K562 (cell line): ENCODE measurements around the gene CDCP1. TPM values are rescaled to one million over a fixed set of nuclear protein-coding genes. Genes with fewer than 3 reads are reported as not detected.

Experiments
- CHD2 ChIP-seq: IDR thresholded peaks from 2 replicates; pipeline ENCODE4 v1.6.1; 2011; ENCODE audit warnings: low read depth, low read length
- DACH1 ChIP-seq: fragments of 450-650 bp; IDR thresholded peaks from 2 replicates; pipeline ENCODE4 v1.6.1; 2018; ENCODE audit not compliant: partially characterized antibody
- HINFP ChIP-seq: fragments of 450-650 bp; conservative IDR thresholded peaks from 2 replicates; pipeline ENCODE4 v1.6.1; 2016; ENCODE audit warnings: missing genetic modification characterization, low read depth, mild to moderate bottlenecking, control low read depth, missing compliant biosample characterization
- KAT8 ChIP-seq: fragments of 450-650 bp; IDR thresholded peaks from 2 replicates; pipeline ENCODE4 v1.6.1; 2016; ENCODE audit warnings: low read depth, mild to moderate bottlenecking
- THRA ChIP-seq: fragments of 450-650 bp; IDR thresholded peaks from 2 replicates; pipeline ENCODE4 v1.6.1; 2017; ENCODE audit warnings: mild to moderate bottlenecking, moderate library complexity
- USF1 ChIP-seq: sonication (generic); formaldehyde crosslinking; IDR thresholded peaks from 2 replicates; pipeline ENCODE4 v1.9.0; 2022; ENCODE audit warnings: mild to moderate bottlenecking, missing genetic modification reagents
- ZKSCAN1 ChIP-seq: fragments of 150-350 bp; IDR thresholded peaks from 2 replicates; pipeline ENCODE4 v1.6.1; 2016; ENCODE audit warnings: low read depth, low read length
- ZNF57 ChIP-seq: fragments of 450-650 bp; formaldehyde crosslinking; IDR thresholded peaks from 2 replicates; pipeline ENCODE4 v1.4.0; 2020; ENCODE audit warnings: mild to moderate bottlenecking, moderate library complexity
- ZNF644 ChIP-seq: fragments of 200-800 bp; sonication (Bioruptor generic); IDR thresholded peaks from 2 replicates; pipeline ENCODE4 v1.6.1; 2016; ENCODE audit warnings: low read depth, missing genetic modification characterization, missing compliant biosample characterization
- polyA plus RNA-seq, 8 experiments: library from polyadenylated mRNA; depleted of rRNA in 4 of 8; stranded (reverse) in 5 of 8; unstranded in 3 of 8; fragments of >200 nt; fragmentation: Nextera tagmentation in 2 of 8; fragmentation: Illumina TruSeq in 1 of 8; extraction: Ambion mirVana in 2 of 8; extraction: Trizol in 1 of 8; gene quantifications; 2 replicates each; pipeline versions ENCODE4 v1.2.1 to v1.2.3, GENCODE V29; 2011 to 2014; ENCODE audit warnings: inconsistent platforms in 1 of 8, missing spikeins in 1 of 8
- total RNA-seq, 7 experiments: library from RNA; depleted of rRNA in 6 of 7; stranded (reverse); fragments of >200 nt in 6 of 7; fragmentation: Illumina TruSeq in 2 of 7; extraction: Trizol in 2 of 7; gene quantifications; 2 replicates each; pipeline versions ENCODE4 v1.2.1 to v1.2.3, GENCODE V29; 2011 to 2021; ENCODE audit warnings: low replicate concordance in 1 of 7
- TF ChIP-seq, protein P1 (sequence below): fragments of 250-450 bp; sonication (Bioruptor Pico); IDR thresholded peaks from 2 replicates; pipeline ENCODE4 v1.8.0; 2021; ENCODE audit warnings: moderate library complexity, mild to moderate bottlenecking, inconsistent platforms
- TF ChIP-seq, protein P2 (sequence below), 2 experiments: IDR thresholded peaks in 1 of 2; conservative IDR thresholded peaks in 1 of 2; 2 replicates each; pipeline ENCODE4 v1.6.1; 2016; ENCODE audit warnings: low read depth in 2 of 2, mild to moderate bottlenecking in 1 of 2, missing compliant biosample characterization in 1 of 2, missing genetic modification characterization in 1 of 2, moderate library complexity in 1 of 2

CDCP1 gene
- total and polyA plus RNA-seq, 9 of the 15 experiments (the other 6 are each of a cell fraction or from before 2014, with no cell fraction given) = 3.9 to 16.4 (median 5.2) TPM

DNA sequence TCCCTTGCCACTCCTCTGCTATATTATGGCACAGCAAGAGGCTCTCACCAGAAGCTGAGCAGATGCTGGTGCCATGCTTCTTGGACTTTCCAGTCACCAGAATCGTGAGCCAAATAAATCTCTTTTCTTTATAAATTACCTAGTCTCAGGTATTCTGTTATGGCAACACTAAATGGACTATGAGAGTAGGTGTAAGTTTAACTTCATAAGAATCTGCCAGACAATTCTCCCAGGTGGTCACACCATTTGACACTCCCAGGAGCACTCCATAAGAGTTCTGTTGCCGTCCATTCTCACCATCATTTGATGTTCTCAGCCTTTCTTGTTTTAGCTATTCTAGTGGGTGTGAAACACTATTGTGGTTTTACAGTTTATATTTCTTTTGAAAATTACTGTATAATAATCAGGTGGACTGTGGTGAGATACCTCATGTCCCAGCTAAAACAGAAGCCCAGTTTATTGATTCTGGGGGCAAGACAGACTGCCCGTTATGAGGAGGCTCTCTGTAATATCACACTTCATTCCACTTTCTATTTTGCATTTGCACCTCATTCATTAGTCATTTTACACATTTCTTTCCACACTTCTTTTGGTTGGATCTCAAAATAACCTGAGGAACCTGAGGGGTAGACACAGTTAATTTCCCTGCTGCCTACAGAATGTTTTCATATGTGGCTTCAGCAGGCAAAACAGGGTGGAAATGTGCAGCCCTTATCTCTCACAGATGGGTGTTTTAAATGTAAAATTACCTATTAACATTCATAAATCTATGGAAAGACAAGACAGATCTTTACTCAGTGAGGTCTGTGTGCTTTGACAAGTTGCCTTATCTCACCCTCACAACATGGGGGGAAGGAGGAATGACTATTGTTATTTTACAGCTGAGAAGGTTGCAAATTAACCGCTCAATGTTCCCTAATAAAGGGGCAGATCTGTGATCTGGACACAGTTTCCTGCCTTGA, 42.1 kb downstream of the CDCP1 start (continued):
- no peak; the same call in 1 of the 2 replicates for TF ChIP-seq HINFP
- TF ChIP-seq DACH1 = peak; percentile 98
- TF ChIP-seq, protein P1, sequence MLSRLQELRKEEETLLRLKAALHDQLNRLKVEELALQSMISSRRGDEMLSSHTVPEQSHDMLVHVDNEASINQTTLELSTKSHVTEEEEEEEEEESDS (CRISPR knock-in tag) = no peak
- TF ChIP-seq, protein P2, sequence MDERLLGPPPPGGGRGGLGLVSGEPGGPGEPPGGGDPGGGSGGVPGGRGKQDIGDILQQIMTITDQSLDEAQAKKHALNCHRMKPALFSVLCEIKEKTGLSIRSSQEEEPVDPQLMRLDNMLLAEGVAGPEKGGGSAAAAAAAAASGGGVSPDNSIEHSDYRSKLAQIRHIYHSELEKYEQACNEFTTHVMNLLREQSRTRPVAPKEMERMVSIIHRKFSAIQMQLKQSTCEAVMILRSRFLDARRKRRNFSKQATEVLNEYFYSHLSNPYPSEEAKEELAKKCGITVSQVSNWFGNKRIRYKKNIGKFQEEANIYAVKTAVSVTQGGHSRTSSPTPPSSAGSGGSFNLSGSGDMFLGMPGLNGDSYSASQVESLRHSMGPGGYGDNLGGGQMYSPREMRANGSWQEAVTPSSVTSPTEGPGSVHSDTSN (CRISPR knock-in tag; IDR thresholded peaks at IDR 0.05; ENCODE audit: low read depth) = no peak
- TF ChIP-seq, protein P2 (tag; conservative IDR thresholded peaks at IDR 0.05; ENCODE audit: low read depth) = peak; percentile 99
- peak; percentile 22; the same call in 1 of the 2 replicates for TF ChIP-seq ZKSCAN1
- TF ChIP-seq KAT8 = no peak
- TF ChIP-seq THRA = no peak
- TF ChIP-seq CHD2 = no peak
- TF ChIP-seq ZNF644 (tag) = peak; percentile 96
- no peak for TF ChIP-seq ZNF57 (CRISPR knock-in tag)
- TF ChIP-seq USF1 (CRISPR knock-in tag) = no peak
